ENCODE results near the gene BCL7A.

- TF ChIP-seq CTCF (IDR thresholded peaks at IDR 0.05): no peak
- TF ChIP-seq ZFX (IDR thresholded peaks at IDR 0.05; ENCODE audit: borderline replicate concordance): no peak
These were observed 24.5 kb downstream of the BCL7A start for GRCh38 chr12:122046145-122046544.
